ENCODE measurements around the gene PTPRQ.

PTPRQ gene

DNA sequence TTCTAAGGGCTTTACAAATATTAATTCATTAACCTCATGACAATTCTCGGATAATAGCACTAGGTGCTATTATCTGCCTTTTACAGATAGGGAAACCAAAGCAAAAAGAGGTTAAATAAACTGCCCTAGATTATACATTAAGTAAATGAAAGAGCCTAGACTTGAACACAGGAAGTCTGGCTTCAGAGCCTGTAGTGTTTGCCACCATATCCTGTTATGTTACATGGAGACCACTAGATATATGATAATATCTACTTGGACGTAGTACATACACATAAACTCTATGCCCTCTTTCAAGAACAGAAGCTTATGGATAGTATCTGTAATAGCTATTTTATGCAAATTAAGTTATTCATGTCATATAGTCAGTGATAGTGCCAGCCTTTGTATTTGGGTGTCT lies 246.5 kb downstream of the PTPRQ start:
- Histone ChIP-seq H3K36me3 (ENCODE audit: control insufficient read depth, insufficient read depth, low read length) (no peaks in the 10 kb centered on the region), H3K4me1 (ENCODE audit: control insufficient read depth, insufficient read depth, low read length, poor library complexity, severe bottlenecking) (no peaks in the 10 kb centered on the region), H3K27me3 (replicated peaks; ENCODE audit: control insufficient read depth, insufficient read depth, low read length, poor library complexity, severe bottlenecking) (no peaks in the 10 kb centered on the region), H3K4me3 (ENCODE audit: insufficient read depth, low read depth, low read length, poor library complexity, severe bottlenecking) (no peak overlapping the region), H3K27ac (ENCODE audit: insufficient read depth, low read length, poor library complexity, severe bottlenecking) (no peak overlapping the region), H3K9me3 (ENCODE audit: control insufficient read depth, low read length) (no peaks in the 10 kb centered on the region)
- no peak for DNase-seq

DNA sequence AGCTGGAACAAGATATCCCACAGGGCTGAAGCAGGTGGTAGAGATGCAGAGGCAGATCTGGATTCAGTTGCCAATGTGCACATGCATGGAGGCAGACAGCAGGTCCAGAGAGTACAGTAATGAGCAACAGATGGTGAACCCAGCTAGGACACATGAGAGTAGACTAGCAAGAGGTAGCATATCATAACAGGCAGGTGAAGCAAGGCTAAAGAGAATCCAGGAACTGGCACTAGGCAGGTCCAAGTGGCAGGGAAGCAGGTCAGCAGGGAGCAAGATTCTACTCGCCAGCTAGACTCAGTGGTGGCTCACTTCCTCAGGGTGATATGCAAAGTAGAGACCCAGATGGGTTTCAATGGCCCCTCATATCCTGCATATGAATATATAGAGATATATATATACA lies 248.1 kb downstream of the PTPRQ start:
- Histone ChIP-seq H3K36me3 (ENCODE audit: control insufficient read depth, insufficient read depth, low read length) (no peaks in the 10 kb centered on the region), H3K4me1 (ENCODE audit: control insufficient read depth, insufficient read depth, low read length, poor library complexity, severe bottlenecking) (no peaks in the 10 kb centered on the region), H3K27ac (ENCODE audit: insufficient read depth, low read length, poor library complexity, severe bottlenecking) (no peak overlapping the region), H3K4me3 (ENCODE audit: insufficient read depth, low read depth, low read length, poor library complexity, severe bottlenecking) (no peak overlapping the region), H3K9me3 (ENCODE audit: control insufficient read depth, low read length) (no peaks in the 10 kb centered on the region), H3K27me3 (replicated peaks; ENCODE audit: control insufficient read depth, insufficient read depth, low read length, poor library complexity, severe bottlenecking) (no peaks in the 10 kb centered on the region)
- DNase-seq = no peak

DNA sequence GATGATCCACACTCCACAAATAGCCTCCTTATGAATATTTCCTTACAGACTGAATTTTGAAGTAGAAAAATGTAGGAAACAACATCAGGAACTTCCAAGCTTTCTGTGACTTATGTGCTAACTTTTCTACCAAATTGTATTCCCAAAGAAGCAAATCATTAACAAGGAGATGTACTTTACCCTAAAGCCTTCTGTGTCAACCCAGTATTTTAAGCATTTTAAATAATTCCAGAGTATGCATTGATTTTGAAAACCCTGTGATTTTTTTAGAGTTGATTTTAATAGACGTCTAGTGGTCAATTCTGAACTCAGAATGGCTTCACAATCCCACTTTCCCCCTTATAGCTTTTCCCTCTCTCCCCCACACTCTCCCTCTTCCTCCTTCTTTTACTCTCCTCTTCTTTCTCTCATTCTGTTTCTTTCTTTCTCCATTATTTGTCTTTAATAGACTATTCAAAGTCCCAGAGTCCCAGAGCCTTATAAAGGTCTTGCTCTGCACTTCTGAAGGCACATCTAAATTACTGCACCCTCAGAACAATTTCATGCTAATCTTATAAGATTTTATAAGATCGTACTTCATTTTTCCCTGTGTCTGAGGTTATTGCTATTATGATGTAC lies 253.3 kb downstream of the PTPRQ start:
- H3K27me3 ChIP-seq (replicated peaks; ENCODE audit: control insufficient read depth, insufficient read depth, low read length, poor library complexity, severe bottlenecking) = no peaks in the 10 kb centered on the region
- no peaks in the 10 kb centered on the region for H3K4me1 ChIP-seq (ENCODE audit: control insufficient read depth, insufficient read depth, low read length, poor library complexity, severe bottlenecking)
- H3K36me3 ChIP-seq (ENCODE audit: control insufficient read depth, insufficient read depth, low read length) = no peaks in the 10 kb centered on the region
- no peaks in the 10 kb centered on the region for H3K9me3 ChIP-seq (ENCODE audit: control insufficient read depth, low read length)
- DNase-seq = no peak
- no peak overlapping the region for H3K4me3 ChIP-seq (ENCODE audit: insufficient read depth, low read depth, low read length, poor library complexity, severe bottlenecking)
- H3K27ac ChIP-seq (ENCODE audit: insufficient read depth, low read length, poor library complexity, severe bottlenecking) = no peak overlapping the region

DNA sequence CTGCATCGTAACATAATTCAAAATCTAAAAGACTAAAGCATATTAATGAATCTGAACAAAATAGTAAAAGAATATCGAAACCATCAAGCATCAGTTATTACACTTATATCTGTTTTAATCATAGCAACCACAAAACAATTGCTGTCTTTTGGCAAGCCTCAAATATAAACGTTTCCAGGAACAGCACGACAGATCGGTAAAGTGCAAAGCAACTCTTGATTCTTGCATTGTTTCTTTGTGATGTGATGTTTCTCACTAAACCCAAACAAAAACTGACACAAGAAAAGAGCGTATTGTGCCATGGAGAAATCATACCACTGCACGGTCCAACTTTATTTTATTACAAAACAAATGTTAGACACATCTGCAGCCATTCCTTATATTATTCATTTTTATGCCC lies 254.2 kb downstream of the PTPRQ start:
- no peaks in the 10 kb centered on the region for H3K4me1 ChIP-seq (ENCODE audit: control insufficient read depth, insufficient read depth, low read length, poor library complexity, severe bottlenecking)
- H3K36me3 ChIP-seq (ENCODE audit: control insufficient read depth, insufficient read depth, low read length) = no peaks in the 10 kb centered on the region
- no peak overlapping the region for H3K27ac ChIP-seq (ENCODE audit: insufficient read depth, low read length, poor library complexity, severe bottlenecking)
- no peaks in the 10 kb centered on the region for H3K27me3 ChIP-seq (replicated peaks; ENCODE audit: control insufficient read depth, insufficient read depth, low read length, poor library complexity, severe bottlenecking)
- DNase-seq = no peak
- no peak overlapping the region for H3K4me3 ChIP-seq (ENCODE audit: insufficient read depth, low read depth, low read length, poor library complexity, severe bottlenecking)
- no peaks in the 10 kb centered on the region for H3K9me3 ChIP-seq (ENCODE audit: control insufficient read depth, low read length)

DNA sequence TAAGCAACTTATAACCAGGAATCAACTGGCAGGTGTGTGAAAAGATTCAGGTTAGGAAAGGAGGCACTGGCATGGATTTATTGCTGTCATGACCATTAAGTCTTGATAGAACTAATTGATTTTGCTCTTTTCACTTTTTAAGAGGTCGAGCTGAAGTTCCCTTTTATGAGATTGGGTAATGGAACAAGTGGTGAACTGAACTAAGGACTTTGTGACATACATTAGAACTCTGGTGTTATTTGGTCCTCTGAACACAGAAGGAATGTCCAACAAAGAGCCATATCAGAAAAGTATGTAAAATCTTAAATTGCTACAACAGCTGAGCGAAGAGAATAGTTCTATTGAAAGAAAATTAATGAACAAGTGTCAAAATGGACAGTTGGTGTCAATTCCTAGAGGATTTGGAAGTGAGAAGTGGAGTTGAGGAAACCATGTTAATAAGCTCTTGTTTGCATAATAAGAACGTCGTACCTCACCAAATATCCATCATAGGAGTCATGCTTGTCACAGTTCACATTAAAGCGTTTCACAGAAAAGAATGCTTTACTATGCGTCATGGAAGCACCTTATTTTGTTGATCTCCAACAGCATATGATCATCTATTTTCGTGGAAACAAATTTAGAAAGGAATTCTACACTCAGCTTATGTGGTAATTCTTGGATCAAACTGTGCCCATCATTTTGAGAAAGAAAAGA lies 255.0 kb downstream of the PTPRQ start:
- Histone ChIP-seq H3K9me3 (ENCODE audit: control insufficient read depth, low read length) (no peaks in the 10 kb centered on the region), H3K27me3 (replicated peaks; ENCODE audit: control insufficient read depth, insufficient read depth, low read length, poor library complexity, severe bottlenecking) (no peaks in the 10 kb centered on the region), H3K27ac (ENCODE audit: insufficient read depth, low read length, poor library complexity, severe bottlenecking) (no peak overlapping the region), H3K4me3 (ENCODE audit: insufficient read depth, low read depth, low read length, poor library complexity, severe bottlenecking) (no peak overlapping the region), H3K4me1 (ENCODE audit: control insufficient read depth, insufficient read depth, low read length, poor library complexity, severe bottlenecking) (no peaks in the 10 kb centered on the region), H3K36me3 (ENCODE audit: control insufficient read depth, insufficient read depth, low read length) (no peaks in the 10 kb centered on the region)
- no peak for DNase-seq

DNA sequence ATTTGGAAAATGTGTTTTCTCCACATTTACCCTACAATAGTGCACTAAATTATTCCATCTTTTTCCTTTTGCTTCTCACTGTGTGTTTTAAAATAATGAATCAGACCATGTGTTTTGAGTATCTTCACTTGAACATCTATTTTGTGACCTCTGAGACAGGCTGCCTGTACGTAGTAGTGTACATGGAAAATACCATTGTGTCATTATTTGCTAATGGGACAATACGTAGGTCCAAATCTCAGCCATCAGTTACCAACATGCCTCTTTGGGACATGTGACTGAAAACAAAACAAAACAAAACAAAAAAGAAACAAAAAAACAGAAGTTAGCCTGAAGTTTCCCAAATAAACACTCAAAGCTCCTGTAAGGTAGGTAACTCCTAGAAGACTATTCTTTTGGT lies 256.3 kb downstream of the PTPRQ start:
- no peaks in the 10 kb centered on the region for H3K4me1 ChIP-seq (ENCODE audit: control insufficient read depth, insufficient read depth, low read length, poor library complexity, severe bottlenecking)
- H3K27me3 ChIP-seq (replicated peaks; ENCODE audit: control insufficient read depth, insufficient read depth, low read length, poor library complexity, severe bottlenecking) = no peaks in the 10 kb centered on the region
- no peaks in the 10 kb centered on the region for H3K36me3 ChIP-seq (ENCODE audit: control insufficient read depth, insufficient read depth, low read length)
- H3K4me3 ChIP-seq (ENCODE audit: insufficient read depth, low read depth, low read length, poor library complexity, severe bottlenecking) = no peak overlapping the region
- no peak for DNase-seq
- no peaks in the 10 kb centered on the region for H3K9me3 ChIP-seq (ENCODE audit: control insufficient read depth, low read length)
- no peak overlapping the region for H3K27ac ChIP-seq (ENCODE audit: insufficient read depth, low read length, poor library complexity, severe bottlenecking)

DNA sequence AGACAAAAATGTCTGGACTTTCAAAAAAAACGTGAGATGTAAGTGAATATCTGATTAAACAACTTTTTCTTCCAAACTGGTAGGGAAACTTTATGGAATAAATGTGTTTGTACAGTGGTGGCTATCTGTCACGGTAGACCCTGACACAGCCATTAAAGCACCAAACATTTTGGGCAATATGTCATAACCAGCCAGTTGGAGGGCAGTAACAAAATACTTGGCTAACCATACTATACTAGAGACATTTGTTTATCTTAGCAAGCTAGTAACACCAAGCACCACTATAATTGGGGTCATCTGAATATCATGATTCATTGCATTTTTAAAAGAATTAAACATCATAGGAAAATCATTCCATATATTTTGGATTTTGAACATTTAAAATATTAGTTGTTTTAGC lies 257.4 kb downstream of the PTPRQ start:
- no peak for DNase-seq
- Histone ChIP-seq H3K9me3 (ENCODE audit: control insufficient read depth, low read length) (no peaks in the 10 kb centered on the region), H3K36me3 (ENCODE audit: control insufficient read depth, insufficient read depth, low read length) (no peaks in the 10 kb centered on the region), H3K27ac (ENCODE audit: insufficient read depth, low read length, poor library complexity, severe bottlenecking) (no peak overlapping the region), H3K4me3 (ENCODE audit: insufficient read depth, low read depth, low read length, poor library complexity, severe bottlenecking) (no peak overlapping the region), H3K4me1 (ENCODE audit: control insufficient read depth, insufficient read depth, low read length, poor library complexity, severe bottlenecking) (no peaks in the 10 kb centered on the region), H3K27me3 (replicated peaks; ENCODE audit: control insufficient read depth, insufficient read depth, low read length, poor library complexity, severe bottlenecking) (no peaks in the 10 kb centered on the region)

DNA sequence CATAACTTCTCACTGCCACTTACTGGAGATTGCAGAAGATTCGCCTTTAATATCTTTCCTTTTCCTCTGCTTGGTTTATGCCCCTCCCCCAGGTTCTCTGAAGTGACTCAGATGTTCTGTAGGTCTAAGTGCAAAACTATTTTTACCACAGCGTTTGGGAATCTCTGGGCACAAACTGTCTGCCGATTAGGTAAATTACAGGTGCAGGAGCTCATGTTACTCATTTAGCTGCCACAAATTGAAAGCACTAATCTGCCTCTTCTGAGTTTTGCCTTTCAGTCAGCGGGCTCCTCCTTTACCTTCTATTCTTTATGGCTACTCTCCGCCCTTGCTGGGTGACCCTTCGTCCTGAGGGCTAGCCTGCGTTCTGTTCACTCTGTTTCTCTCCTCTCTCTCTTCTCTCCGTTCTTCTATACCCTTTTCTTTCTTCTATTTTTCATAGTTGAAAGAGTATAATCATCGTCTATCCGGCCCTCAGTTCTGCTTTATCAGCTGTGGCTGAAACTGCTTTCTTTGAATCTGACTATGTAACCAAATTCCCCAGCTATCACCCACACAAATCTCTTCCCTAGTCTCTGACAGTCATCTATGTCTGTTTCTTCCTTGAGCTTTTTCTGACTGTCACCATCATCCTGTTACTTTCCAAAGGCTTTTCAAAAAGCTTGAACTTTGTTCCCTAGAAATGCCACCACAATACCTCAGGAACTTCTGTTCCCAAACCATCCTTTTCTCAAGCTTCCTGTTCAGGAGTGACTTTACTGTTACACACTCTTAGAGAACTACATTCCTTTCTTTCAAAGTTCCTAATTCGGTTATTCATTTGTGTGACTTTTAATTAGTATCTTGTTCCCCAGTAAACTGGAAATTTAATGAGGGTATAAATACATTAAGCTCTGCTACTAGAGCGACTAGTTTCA lies 259.1 kb downstream of the PTPRQ start:
- no peak overlapping the region for H3K27ac ChIP-seq (ENCODE audit: insufficient read depth, low read length, poor library complexity, severe bottlenecking)

DNA sequence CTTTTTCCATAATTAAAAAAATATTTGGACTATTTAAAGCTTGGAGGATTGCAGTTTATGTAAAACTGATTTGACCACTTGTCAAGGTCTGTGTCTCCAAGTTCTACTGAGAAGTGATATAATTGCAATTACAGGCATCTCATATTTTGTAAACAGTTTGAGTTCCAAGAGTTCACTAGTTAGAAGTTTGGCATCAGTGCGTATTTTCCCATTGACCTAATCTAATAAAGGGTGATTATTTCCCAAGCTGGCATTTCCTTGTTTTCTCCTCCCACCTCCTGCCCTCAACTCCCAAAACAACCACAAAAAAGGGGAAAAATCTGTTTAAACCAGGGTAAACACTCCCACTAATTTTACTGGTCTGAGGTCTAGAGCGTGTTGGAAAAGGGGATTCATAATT lies 260.4 kb downstream of the PTPRQ start:
- Histone ChIP-seq H3K4me1 (ENCODE audit: control insufficient read depth, insufficient read depth, low read length, poor library complexity, severe bottlenecking) (no peaks in the 10 kb centered on the region), H3K36me3 (ENCODE audit: control insufficient read depth, insufficient read depth, low read length) (no peaks in the 10 kb centered on the region), H3K4me3 (ENCODE audit: insufficient read depth, low read depth, low read length, poor library complexity, severe bottlenecking) (no peak overlapping the region), H3K27ac (ENCODE audit: insufficient read depth, low read length, poor library complexity, severe bottlenecking) (no peak overlapping the region), H3K27me3 (replicated peaks; ENCODE audit: control insufficient read depth, insufficient read depth, low read length, poor library complexity, severe bottlenecking) (no peaks in the 10 kb centered on the region), H3K9me3 (ENCODE audit: control insufficient read depth, low read length) (no peaks in the 10 kb centered on the region)
- DNase-seq = no peak

More for the DNA sequence above, 259.1 kb downstream of the PTPRQ start:
- H3K4me3 ChIP-seq (ENCODE audit: insufficient read depth, low read depth, low read length, poor library complexity, severe bottlenecking) = no peak overlapping the region
- no peaks in the 10 kb centered on the region for H3K4me1 ChIP-seq (ENCODE audit: control insufficient read depth, insufficient read depth, low read length, poor library complexity, severe bottlenecking)
- no peak for DNase-seq
- H3K36me3 ChIP-seq (ENCODE audit: control insufficient read depth, insufficient read depth, low read length) = no peaks in the 10 kb centered on the region
- H3K27me3 ChIP-seq (replicated peaks; ENCODE audit: control insufficient read depth, insufficient read depth, low read length, poor library complexity, severe bottlenecking) = no peaks in the 10 kb centered on the region
- H3K9me3 ChIP-seq (ENCODE audit: control insufficient read depth, low read length) = no peaks in the 10 kb centered on the region
